Measurements from ENCODE around the gene PI4KA.

Gene PI4KA

GRCh38 chr22:20866736-20867135 is 8.1 kb upstream of the PI4KA start:
- no peaks in the 10 kb centered on the region for H3K79me2 ChIP-seq (ENCODE audit: low read length)
- H3K9ac ChIP-seq (ENCODE audit: low read length), result no peak overlapping the region
- H3K4me2 ChIP-seq (ENCODE audit: low read length), result no peak overlapping the region

GRCh38 chr22:20865875-20866445 is 7.3 kb upstream of the PI4KA start:
- H3K79me2 ChIP-seq (ENCODE audit: low read length), result no peaks in the 10 kb centered on the region
- H3K4me2 ChIP-seq (ENCODE audit: low read length), result no peak overlapping the region
- H3K4me3 ChIP-seq (ENCODE audit: low read length), result no peak overlapping the region
- H2AFZ ChIP-seq (ENCODE audit: low read depth, low read length), result no peak overlapping the region
- no peaks in the 10 kb centered on the region for H3K27me3 ChIP-seq (ENCODE audit: low read depth, low read length)
- H3K9me3 ChIP-seq (ENCODE audit: insufficient read depth, low read length), result no peaks in the 10 kb centered on the region
- no peak overlapping the region for H3K9ac ChIP-seq (ENCODE audit: low read length)
- H3K27ac ChIP-seq (ENCODE audit: low read length), result no peak overlapping the region
- no peaks in the 10 kb centered on the region for H3K4me1 ChIP-seq (ENCODE audit: low read length)
- H4K20me1 ChIP-seq (ENCODE audit: insufficient read depth, low read length), result 0 out of 2 replicates have a peak, but pooled peaks cover 2% of the 10 kb centered on the region
- H3K36me3 ChIP-seq (replicated peaks; ENCODE audit: low read depth, low read length), result peaks cover 4% of the 10 kb centered on the region
- TF ChIP-seq CTCF (IDR thresholded peaks at IDR 0.05; ENCODE audit: low read depth, low read length), result no peak

More at GRCh38 chr22:20866736-20867135, 8.1 kb upstream of the PI4KA start:
- H2AFZ ChIP-seq (ENCODE audit: low read depth, low read length), result no peak overlapping the region
- H3K36me3 ChIP-seq (replicated peaks; ENCODE audit: low read depth, low read length), result peaks cover 4% of the 10 kb centered on the region
- 0 out of 2 replicates have a peak, but pooled peaks cover 2% of the 10 kb centered on the region for H4K20me1 ChIP-seq (ENCODE audit: insufficient read depth, low read length)
- H3K4me3 ChIP-seq (ENCODE audit: low read length), result no peak overlapping the region
- H3K4me1 ChIP-seq (ENCODE audit: low read length), result no peaks in the 10 kb centered on the region
- H3K27ac ChIP-seq (ENCODE audit: low read length), result no peak overlapping the region
- TF ChIP-seq CTCF (IDR thresholded peaks at IDR 0.05; ENCODE audit: low read depth, low read length) (no peak), EZH2phosphoT487 (IDR thresholded peaks at IDR 0.05; ENCODE audit: low read depth) (no peak)
- no peaks in the 10 kb centered on the region for H3K27me3 ChIP-seq (ENCODE audit: low read depth, low read length)
- H3K9me3 ChIP-seq (ENCODE audit: insufficient read depth, low read length), result no peaks in the 10 kb centered on the region

- Histone ChIP-seq H3K79me2 (ENCODE audit: low read length) (no peaks in the 10 kb centered on the region), H3K9me3 (ENCODE audit: insufficient read depth, low read length) (no peaks in the 10 kb centered on the region), H3K4me1 (ENCODE audit: low read length) (no peaks in the 10 kb centered on the region), H3K27ac (ENCODE audit: low read length) (no peak overlapping the region), H3K4me3 (ENCODE audit: low read length) (no peak overlapping the region), H2AFZ (ENCODE audit: low read depth, low read length) (no peak overlapping the region), H3K9ac (ENCODE audit: low read length) (no peak overlapping the region), H4K20me1 (ENCODE audit: insufficient read depth, low read length) (0 out of 2 replicates have a peak, but pooled peaks cover 2% of the 10 kb centered on the region), H3K4me2 (ENCODE audit: low read length) (no peak overlapping the region), H3K27me3 (ENCODE audit: low read depth, low read length) (no peaks in the 10 kb centered on the region), H3K36me3 (replicated peaks; ENCODE audit: low read depth, low read length) (peaks cover 1% of the 10 kb centered on the region)
- no peak for TF ChIP-seq CTCF (IDR thresholded peaks at IDR 0.05; ENCODE audit: low read depth, low read length)
- TF ChIP-seq EZH2phosphoT487 (IDR thresholded peaks at IDR 0.05; ENCODE audit: low read depth), result no peak
These were observed 6.7 kb upstream of the PI4KA start for GRCh38 chr22:20865331-20865730.

- H3K79me2 ChIP-seq (ENCODE audit: low read length), result peaks cover 6% of the 10 kb centered on the region
- H2AFZ ChIP-seq (ENCODE audit: low read depth, low read length), result no peak overlapping the region
- TF ChIP-seq CTCF (IDR thresholded peaks at IDR 0.05; ENCODE audit: low read depth, low read length) (no peak), EZH2phosphoT487 (IDR thresholded peaks at IDR 0.05; ENCODE audit: low read depth) (no peak)
- H3K36me3 ChIP-seq (replicated peaks; ENCODE audit: low read depth, low read length), result no peaks in the 10 kb centered on the region
- H3K4me2 ChIP-seq (ENCODE audit: low read length), result no peak overlapping the region
- no peak overlapping the region for H3K27ac ChIP-seq (ENCODE audit: low read length)
- H3K4me1 ChIP-seq (ENCODE audit: low read length), result peaks cover 6% of the 10 kb centered on the region
- no peaks in the 10 kb centered on the region for H3K27me3 ChIP-seq (ENCODE audit: low read depth, low read length)
- no peaks in the 10 kb centered on the region for H3K9me3 ChIP-seq (ENCODE audit: insufficient read depth, low read length)
- H3K9ac ChIP-seq (ENCODE audit: low read length), result no peak overlapping the region
- 0 out of 2 replicates have a peak, but pooled peaks cover 2% of the 10 kb centered on the region for H4K20me1 ChIP-seq (ENCODE audit: insufficient read depth, low read length)
- H3K4me3 ChIP-seq (ENCODE audit: low read length), result no peak overlapping the region
These were observed 5.7 kb upstream of the PI4KA start for GRCh38 chr22:20864186-20864908.
